ENCODE data around the gene PRKCE. TPM values are rescaled to one million over a fixed set of nuclear protein-coding genes. Genes with fewer than 3 reads are reported as not detected.

The PRKCE gene
- total and polyA plus RNA-seq, 2 of the 8 experiments (the other 6 are each of a cell fraction or from before 2014, with no cell fraction given), result 0.54 to 2.1 TPM

DNA sequence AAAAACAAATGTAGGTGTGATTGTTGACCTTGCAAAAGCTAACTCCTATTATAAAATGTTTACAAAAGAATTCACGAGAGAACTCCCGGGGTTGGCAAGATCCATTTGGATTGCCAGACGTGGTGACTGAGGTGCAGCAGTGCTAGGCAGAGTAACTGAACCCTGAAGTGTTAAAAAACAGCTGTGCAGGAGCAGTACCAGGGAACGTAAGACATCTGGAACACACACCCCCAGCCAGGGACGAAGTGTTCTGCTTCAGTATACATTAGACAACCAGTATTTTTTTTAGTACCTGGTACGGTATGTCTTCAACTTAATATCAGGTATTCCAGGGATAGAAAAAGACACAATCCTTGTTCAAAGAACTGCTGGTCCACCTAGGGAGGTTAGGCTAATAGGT, 373.6 kb downstream of the PRKCE start:
- Histone ChIP-seq H2BK12ac (ENCODE audit: low read depth, low read length) (no peak overlapping the region), H2AFZ (ENCODE audit: low read length) (no peak overlapping the region), H3K79me2 (ENCODE audit: control insufficient read depth in 1 of 2, insufficient read depth in 2 of 2, low read length in 2 of 2) (no peaks in the 10 kb centered on the region), H3K4me3 (ENCODE audit: extremely low read depth in 1 of 4, insufficient read depth in 2 of 4, low read depth in 3 of 4, low read length in 4 of 4) (no peak overlapping the region), H2BK15ac (ENCODE audit: low read length) (no peak overlapping the region), H4K20me1 (replicated peaks in 1 of 2; ENCODE audit: control insufficient read depth in 1 of 2, insufficient read depth in 2 of 2, low read length in 2 of 2) (no peaks in the 10 kb centered on the region), H3K4me1 (replicated peaks in 1 of 4; ENCODE audit: control insufficient read depth in 3 of 4, insufficient read depth in 4 of 4, low read length in 3 of 4) (no peaks in the 10 kb centered on the region), H2AK5ac (ENCODE audit: low read depth, low read length) (no peak overlapping the region), H4K8ac (ENCODE audit: extremely low read depth, insufficient read depth, low read length) (no peak overlapping the region), H3K23ac (ENCODE audit: insufficient read length) (no peak overlapping the region), H3K9ac (replicated peaks in 1 of 4; ENCODE audit: extremely low read depth in 1 of 4, low read depth in 3 of 4, low read length in 3 of 4) (no peak overlapping the region), H3K18ac (ENCODE audit: extremely low read depth, low read length) (no peak overlapping the region), H3K27ac (ENCODE audit: low read depth, low read length) (no peak overlapping the region), H2BK120ac (replicated peaks; ENCODE audit: low read depth, low read length) (no peak overlapping the region), H3K27me3 (replicated peaks in 1 of 4; ENCODE audit: control insufficient read depth in 3 of 4, extremely low read depth in 1 of 4, insufficient read depth in 3 of 4, low read length in 3 of 4) (no peaks in the 10 kb centered on the region), H3K23me2 (ENCODE audit: low read depth, low read length) (no peaks in the 10 kb centered on the region), H3K56ac (replicated peaks; ENCODE audit: insufficient read length, low read depth, low read length) (no peak overlapping the region), H4K91ac (replicated peaks; ENCODE audit: insufficient read length, low read length) (no peak overlapping the region), H3K4ac (replicated peaks; ENCODE audit: insufficient read length, low read depth, low read length) (no peak overlapping the region), H3K79me1 (ENCODE audit: low read depth, low read length) (no peaks in the 10 kb centered on the region), H3K9me3 (ENCODE audit: insufficient read depth in 2 of 2, low read depth in 1 of 2, low read length in 1 of 2) (0 out of 4 replicates have a peak, but pooled peaks cover 0 to 3% of the 10 kb centered on the region in 2 experiments), H4K5ac (ENCODE audit: insufficient read length, low read depth, low read length) (no peak overlapping the region), H3K14ac (ENCODE audit: insufficient read length) (no peak overlapping the region), H2BK20ac (ENCODE audit: low read length) (no peak overlapping the region), H2BK5ac (ENCODE audit: low read depth, low read length) (no peak overlapping the region), H3K4me2 (ENCODE audit: insufficient read depth in 1 of 2, low read depth in 2 of 2, low read length in 2 of 2) (no peak overlapping the region), H3K36me3 (ENCODE audit: control insufficient read depth in 2 of 4, insufficient read depth in 4 of 4, low read length in 3 of 4) (no peaks in the 10 kb centered on the region)
- DNase-seq (ENCODE audit: low read depth in 1 of 2, low spot score in 2 of 2) (no peak), FAIRE-seq (no peak)
- ChIA-PET POLR2A (ENCODE audit: partially characterized antibody) (no interaction called here), CTCF (ENCODE audit: partially characterized antibody) (interaction anchor here (1.0 to 1.4 kb wide), 4 partner anchors 9 to 28 kb away, joined by 3 to 5 read pairs (median 3); no protein-coding TSS in a partner anchor)
- 74% methylated on average over 6 of the region's 6 CpGs; no CpG with 5 or more reads in 1 of the 2 experiments for WGBS, 2 experiments (ENCODE audit: extremely low coverage in 1 of 2, insufficient coverage in 1 of 2, insufficient read length in 1 of 2, insufficient replicate concordance in 2 of 2, low coverage in 1 of 2, low lambda C conversion rate in 2 of 2, missing lambda C conversion rate in 1 of 2)
- TF ChIP-seq FOSL1 (IDR thresholded peaks at IDR 0.05; ENCODE audit: insufficient read depth, low read depth, low read length) (no peak), TEAD4 (IDR thresholded peaks at IDR 0.05; ENCODE audit: low read depth, low read length) (no peak), SIRT6 (IDR thresholded peaks at IDR 0.05; ENCODE audit: low read length) (no peak), CEBPB (IDR thresholded peaks at IDR 0.05; ENCODE audit: low read depth, low read length) (no peak), TAF1 (IDR thresholded peaks at IDR 0.05; ENCODE audit: low read depth, low read length) (no peak), YY1 (IDR thresholded peaks at IDR 0.05; ENCODE audit: low read depth, low read length) (no peak), SP4 (IDR thresholded peaks at IDR 0.05; ENCODE audit: low read length) (no peak), TAF7 (optimal IDR thresholded peaks at IDR 0.05; ENCODE audit: borderline replicate concordance, low read depth, low read length) (no peak), HDAC6 (IDR thresholded peaks at IDR 0.05; ENCODE audit: low read depth, low read length) (no peak), EP300 (IDR thresholded peaks at IDR 0.05; ENCODE audit: borderline replicate concordance in 1 of 2, low read depth in 2 of 2, low read length in 2 of 2) (no peak), ASH2L (IDR thresholded peaks at IDR 0.05; ENCODE audit: low read length) (no peak), PHF8 (conservative IDR thresholded peaks at IDR 0.05; ENCODE audit: low read depth, low read length) (no peak)
- TF ChIP-seq, protein P1, sequence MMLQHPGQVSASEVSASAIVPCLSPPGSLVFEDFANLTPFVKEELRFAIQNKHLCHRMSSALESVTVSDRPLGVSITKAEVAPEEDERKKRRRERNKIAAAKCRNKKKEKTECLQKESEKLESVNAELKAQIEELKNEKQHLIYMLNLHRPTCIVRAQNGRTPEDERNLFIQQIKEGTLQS (IDR thresholded peaks at IDR 0.05; ENCODE audit: insufficient read depth, low read depth, low read length), result no peak
- TF ChIP-seq, protein P2, sequence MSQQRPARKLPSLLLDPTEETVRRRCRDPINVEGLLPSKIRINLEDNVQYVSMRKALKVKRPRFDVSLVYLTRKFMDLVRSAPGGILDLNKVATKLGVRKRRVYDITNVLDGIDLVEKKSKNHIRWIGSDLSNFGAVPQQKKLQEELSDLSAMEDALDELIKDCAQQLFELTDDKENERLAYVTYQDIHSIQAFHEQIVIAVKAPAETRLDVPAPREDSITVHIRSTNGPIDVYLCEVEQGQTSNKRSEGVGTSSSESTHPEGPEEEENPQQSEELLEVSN (IDR thresholded peaks at IDR 0.05), result no peak
